OCI-LY1 (cell line): ENCODE results near the gene SNAI1.
"Not testable (repeated sequence)": the region's sequence is repeated elsewhere in the genome, so short reads cannot be mapped to it uniquely, and the experiment has no call there.

Experiments
- H2AFZ ChIP-seq: fragments of 200-600 bp; sonication (generic), shearing (Covaris generic); 2 replicates; pipeline ENCODE4 v1.6.0; 2014; ENCODE audit warnings: antibody characterized with exemption, mild to moderate bottlenecking, low read length
- H3F3A ChIP-seq: fragments of 200-600 bp; sonication (generic), shearing (Covaris generic); 2 replicates; pipeline ENCODE4 v1.6.0; 2014; ENCODE audit warnings: mild to moderate bottlenecking, antibody characterized with exemption, low read length, moderate library complexity; ENCODE audit not compliant: insufficient read depth
- H3K27ac ChIP-seq: fragments of 200-600 bp; sonication (generic); 2 replicates; pipeline ENCODE4 v1.5.1; 2014; ENCODE audit warnings: low read length, mixed run types, mild to moderate bottlenecking, low read depth; ENCODE audit not compliant: poor library complexity, severe bottlenecking
- H3K27me3 ChIP-seq: fragments of 200-600 bp; sonication (generic); 2 replicates; pipeline ENCODE4 v1.6.0; 2014; ENCODE audit warnings: antibody characterized with exemption, mild to moderate bottlenecking, low read length, moderate library complexity; ENCODE audit not compliant: insufficient read depth
- H3K36me3 ChIP-seq: fragments of 200-600 bp; sonication (generic); 2 replicates; pipeline ENCODE4 v1.6.1; 2014; ENCODE audit warnings: mild to moderate bottlenecking, antibody characterized with exemption, low read length, moderate library complexity, mixed read lengths; ENCODE audit not compliant: insufficient read depth
- H3K4me1 ChIP-seq: fragments of 200-600 bp; sonication (generic); 2 replicates; pipeline ENCODE4 v1.5.1; 2014; ENCODE audit warnings: mild to moderate bottlenecking, low read length, moderate library complexity; ENCODE audit not compliant: insufficient read depth, severe bottlenecking
- H3K4me2 ChIP-seq: fragments of 200-600 bp; sonication (generic), shearing (Covaris generic); 2 replicates; pipeline ENCODE4 v1.6.1; 2014; ENCODE audit warnings: low read length
- H3K4me3 ChIP-seq: fragments of 200-600 bp; sonication (generic); 2 replicates; pipeline ENCODE4 v1.5.1; 2014; ENCODE audit warnings: low read length, low read depth, mild to moderate bottlenecking, mixed read lengths; ENCODE audit not compliant: poor library complexity, severe bottlenecking
- H3K79me2 ChIP-seq: fragments of 200-600 bp; shearing (Covaris generic); 2 replicates; pipeline ENCODE4 v1.6.1; 2016; ENCODE audit warnings: mixed run types, low read length, mixed read lengths; ENCODE audit not compliant: insufficient read depth
- H3K9ac ChIP-seq: fragments of 200-600 bp; sonication (generic), shearing (Covaris generic); 2 replicates; pipeline ENCODE4 v1.6.1; 2014; ENCODE audit warnings: mild to moderate bottlenecking, low read length, mixed read lengths
- H3K9me2 ChIP-seq: fragments of 200-600 bp; sonication (generic), shearing (Covaris generic); 2 replicates; pipeline ENCODE4 v1.6.1; 2014; ENCODE audit warnings: low read depth, mild to moderate bottlenecking, low read length, mixed read lengths
- H3K9me3 ChIP-seq: fragments of 200-600 bp; shearing (Covaris generic); 2 replicates; pipeline ENCODE4 v1.6.1; 2014; ENCODE audit warnings: low read length, mixed read lengths
- H4K20me1 ChIP-seq: fragments of 200-600 bp; sonication (generic), shearing (Covaris generic); 2 replicates; pipeline ENCODE4 v1.6.0; 2016; ENCODE audit warnings: mild to moderate bottlenecking, low read length; ENCODE audit not compliant: insufficient read depth
- EZH2 ChIP-seq: fragments of 200-600 bp; sonication (generic), shearing (Covaris generic); IDR thresholded peaks from 2 replicates; pipeline ENCODE4 v1.8.0; 2017; ENCODE audit warnings: borderline replicate concordance, mixed run types, mild to moderate bottlenecking, antibody characterized with exemption, low read length, moderate library complexity, mixed read lengths
- TF ChIP-seq, protein P1 (sequence below): fragments of 200-600 bp; sonication (generic), shearing (Covaris generic); IDR thresholded peaks from 2 replicates; pipeline ENCODE4 v1.5.1; 2017; ENCODE audit warnings: mild to moderate bottlenecking, antibody characterized with exemption, low read length, moderate library complexity, mixed read lengths

SNAI1 gene

DNA sequence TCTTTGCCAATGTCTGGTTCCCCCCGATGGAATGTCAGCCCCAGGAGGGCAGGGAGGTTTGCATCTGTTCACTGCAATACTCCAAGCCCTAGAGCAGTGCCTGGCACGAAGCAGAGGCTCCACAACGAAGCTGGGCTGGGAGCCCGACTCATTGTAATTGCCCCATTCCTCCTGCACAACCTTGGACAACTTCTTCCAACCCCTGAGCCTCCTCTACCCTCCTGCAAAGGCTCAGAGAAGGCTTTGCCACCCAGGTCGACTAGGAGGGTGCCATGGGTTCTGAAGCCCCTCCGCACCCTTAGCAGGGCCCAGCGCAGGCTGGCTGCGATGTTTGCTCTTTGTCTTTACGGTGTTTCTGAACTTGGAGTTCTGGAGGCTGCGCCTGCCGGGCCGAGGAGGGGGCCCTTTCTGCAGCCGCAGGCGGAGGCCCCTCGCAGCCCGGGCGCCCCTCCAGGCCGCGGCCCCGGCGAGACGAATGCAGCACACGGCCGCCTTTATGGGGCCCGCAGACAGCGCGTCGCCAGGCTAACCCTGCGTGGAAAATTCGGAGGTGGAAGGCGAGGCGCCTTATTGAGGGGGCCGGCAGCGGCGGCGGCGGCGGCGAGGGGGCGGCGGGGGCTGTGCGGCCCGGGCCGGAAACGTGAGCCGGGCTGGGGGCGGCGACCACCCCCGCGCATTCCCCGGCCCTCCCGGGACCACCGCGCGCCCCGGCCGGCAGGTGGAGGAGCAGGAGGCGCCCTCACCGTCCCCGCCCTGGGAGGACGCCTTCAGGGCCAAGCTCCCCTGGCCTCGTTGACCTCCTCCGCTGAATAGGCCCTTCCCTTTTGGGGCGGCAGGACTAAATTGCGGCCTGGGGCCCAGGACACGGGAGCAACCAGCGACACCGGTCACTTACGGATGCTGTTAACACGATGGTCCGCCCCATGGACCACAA, 27.0 kb downstream of the SNAI1 start:
- no peak overlapping the region for H3K27ac ChIP-seq
- H3K79me2 ChIP-seq = no peaks in the 10 kb centered on the region
- H3K27me3 ChIP-seq = no peaks in the 10 kb centered on the region; the same call in 1 of the 2 replicates
- TF ChIP-seq, protein P1, sequence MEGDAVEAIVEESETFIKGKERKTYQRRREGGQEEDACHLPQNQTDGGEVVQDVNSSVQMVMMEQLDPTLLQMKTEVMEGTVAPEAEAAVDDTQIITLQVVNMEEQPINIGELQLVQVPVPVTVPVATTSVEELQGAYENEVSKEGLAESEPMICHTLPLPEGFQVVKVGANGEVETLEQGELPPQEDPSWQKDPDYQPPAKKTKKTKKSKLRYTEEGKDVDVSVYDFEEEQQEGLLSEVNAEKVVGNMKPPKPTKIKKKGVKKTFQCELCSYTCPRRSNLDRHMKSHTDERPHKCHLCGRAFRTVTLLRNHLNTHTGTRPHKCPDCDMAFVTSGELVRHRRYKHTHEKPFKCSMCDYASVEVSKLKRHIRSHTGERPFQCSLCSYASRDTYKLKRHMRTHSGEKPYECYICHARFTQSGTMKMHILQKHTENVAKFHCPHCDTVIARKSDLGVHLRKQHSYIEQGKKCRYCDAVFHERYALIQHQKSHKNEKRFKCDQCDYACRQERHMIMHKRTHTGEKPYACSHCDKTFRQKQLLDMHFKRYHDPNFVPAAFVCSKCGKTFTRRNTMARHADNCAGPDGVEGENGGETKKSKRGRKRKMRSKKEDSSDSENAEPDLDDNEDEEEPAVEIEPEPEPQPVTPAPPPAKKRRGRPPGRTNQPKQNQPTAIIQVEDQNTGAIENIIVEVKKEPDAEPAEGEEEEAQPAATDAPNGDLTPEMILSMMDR = no peak
- no peak for TF ChIP-seq EZH2
- H3K4me3 ChIP-seq = no peak overlapping the region
- no peak overlapping the region for H3K9ac ChIP-seq
- no peak overlapping the region for H2AFZ ChIP-seq
- no peaks in the 10 kb centered on the region for H3F3A ChIP-seq
- H3K36me3 ChIP-seq = no peaks in the 10 kb centered on the region
- H3K9me2 ChIP-seq = no peaks in the 10 kb centered on the region
- no peaks in the 10 kb centered on the region for H3K9me3 ChIP-seq
- H3K4me1 ChIP-seq = peaks cover 12% of the 10 kb centered on the region
- H4K20me1 ChIP-seq = no peaks in the 10 kb centered on the region
- no peak overlapping the region for H3K4me2 ChIP-seq

DNA sequence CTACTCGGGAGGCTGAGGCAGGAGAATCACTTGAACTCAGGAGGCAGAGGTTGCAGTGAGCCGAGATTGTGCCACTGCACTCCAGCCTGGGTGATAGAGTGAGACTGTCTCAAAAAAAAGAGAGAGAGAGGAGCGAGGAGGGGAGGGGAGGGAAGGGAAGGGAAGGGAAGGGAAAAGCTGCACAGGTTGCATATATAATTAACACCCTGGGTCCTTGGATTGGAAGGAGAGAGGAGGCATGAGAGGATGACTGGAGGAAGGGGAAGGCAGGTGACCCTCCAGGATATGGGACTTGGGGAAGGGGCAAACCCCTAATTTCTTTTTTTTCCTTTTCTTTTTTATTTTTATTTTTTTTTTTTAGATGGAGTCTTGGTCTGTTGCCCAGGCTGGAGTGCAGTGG, 28.8 kb downstream of the SNAI1 start:
- not testable (repeated sequence) for H3F3A ChIP-seq, H4K20me1 ChIP-seq, H3K4me2 ChIP-seq, H3K4me3 ChIP-seq, H2AFZ ChIP-seq, H3K9ac ChIP-seq, H3K9me3 ChIP-seq, H3K27me3 ChIP-seq, H3K27ac ChIP-seq, H3K9me2 ChIP-seq, H3K79me2 ChIP-seq, H3K36me3 ChIP-seq
- peaks cover 12% of the 10 kb centered on the region for H3K4me1 ChIP-seq

GRCh38 chr20:50012282-50013263, 29.8 kb downstream of the SNAI1 start:
- H3K4me2 ChIP-seq = peak overlapping the region; percentile 25; the same call in 1 of the 2 replicates
- H3K79me2 ChIP-seq = no peaks in the 10 kb centered on the region
- peaks cover 12% of the 10 kb centered on the region for H3K4me1 ChIP-seq
- H3K36me3 ChIP-seq = no peaks in the 10 kb centered on the region
- peak overlapping the region; percentile 82 for H3K27ac ChIP-seq
- peak overlapping the region; percentile 22; the same call in 1 of the 2 replicates for H3K9ac ChIP-seq
- H3F3A ChIP-seq = no peaks in the 10 kb centered on the region
- no peaks in the 10 kb centered on the region for H3K9me2 ChIP-seq
- TF ChIP-seq EZH2 = no peak
- TF ChIP-seq, protein P1 = no peak
- H3K9me3 ChIP-seq = no peaks in the 10 kb centered on the region
- H3K4me3 ChIP-seq = no peak overlapping the region
- no peak overlapping the region for H2AFZ ChIP-seq
- H4K20me1 ChIP-seq = no peaks in the 10 kb centered on the region
- peaks cover 5% of the 10 kb centered on the region; the same call in 1 of the 2 replicates for H3K27me3 ChIP-seq
